ENCODE data around the gene ACOX1.

The ACOX1 gene

DNA sequence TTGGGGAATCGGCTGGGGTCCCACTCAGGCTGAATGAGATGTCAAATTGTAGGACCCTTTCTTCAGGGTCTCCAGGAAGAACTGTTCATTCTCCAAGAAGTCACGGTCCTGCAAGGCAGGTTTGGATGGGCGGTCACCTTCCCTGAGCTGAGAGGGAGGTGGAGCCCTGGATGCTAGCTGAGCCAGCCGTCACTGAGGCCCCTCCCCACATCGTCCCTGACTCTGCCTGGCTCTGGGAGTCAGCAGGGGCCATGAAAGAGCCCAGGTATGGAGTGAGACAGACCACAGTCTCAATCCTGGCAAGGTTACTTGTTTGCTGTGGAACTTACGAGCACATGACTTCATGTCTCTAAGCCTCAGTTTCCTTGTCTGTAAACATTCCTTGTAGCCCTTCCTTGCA, 68.3 kb downstream of the ACOX1 start:
- no peak for FAIRE-seq
- DNase-seq (ENCODE audit: low spot score): no peak

DNA sequence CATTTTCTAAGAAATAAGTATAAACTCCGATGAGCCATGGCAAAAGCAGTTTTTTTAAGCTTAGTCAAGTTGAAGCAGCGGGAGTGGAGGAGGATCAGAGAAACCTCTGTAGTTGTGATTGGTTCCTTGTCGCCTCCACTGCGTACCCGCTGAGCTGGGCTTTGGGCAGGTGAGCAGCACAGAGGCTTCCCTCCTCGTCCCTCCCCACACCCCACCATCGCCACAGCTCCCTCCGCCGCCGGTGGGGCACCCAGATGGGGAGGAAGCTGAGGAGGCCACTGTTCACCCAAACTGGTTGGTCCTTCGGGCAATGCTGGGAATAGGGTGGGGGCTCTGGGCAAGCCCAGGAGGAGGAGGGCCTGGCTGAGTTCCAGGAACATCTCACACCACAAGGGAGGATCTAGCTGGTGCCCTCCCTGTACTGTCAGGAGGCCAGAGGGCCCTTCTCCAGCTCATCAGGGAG, 69.1 kb downstream of the ACOX1 start:
- DNase-seq (ENCODE audit: low spot score) (no peak), FAIRE-seq (no peak)

DNA sequence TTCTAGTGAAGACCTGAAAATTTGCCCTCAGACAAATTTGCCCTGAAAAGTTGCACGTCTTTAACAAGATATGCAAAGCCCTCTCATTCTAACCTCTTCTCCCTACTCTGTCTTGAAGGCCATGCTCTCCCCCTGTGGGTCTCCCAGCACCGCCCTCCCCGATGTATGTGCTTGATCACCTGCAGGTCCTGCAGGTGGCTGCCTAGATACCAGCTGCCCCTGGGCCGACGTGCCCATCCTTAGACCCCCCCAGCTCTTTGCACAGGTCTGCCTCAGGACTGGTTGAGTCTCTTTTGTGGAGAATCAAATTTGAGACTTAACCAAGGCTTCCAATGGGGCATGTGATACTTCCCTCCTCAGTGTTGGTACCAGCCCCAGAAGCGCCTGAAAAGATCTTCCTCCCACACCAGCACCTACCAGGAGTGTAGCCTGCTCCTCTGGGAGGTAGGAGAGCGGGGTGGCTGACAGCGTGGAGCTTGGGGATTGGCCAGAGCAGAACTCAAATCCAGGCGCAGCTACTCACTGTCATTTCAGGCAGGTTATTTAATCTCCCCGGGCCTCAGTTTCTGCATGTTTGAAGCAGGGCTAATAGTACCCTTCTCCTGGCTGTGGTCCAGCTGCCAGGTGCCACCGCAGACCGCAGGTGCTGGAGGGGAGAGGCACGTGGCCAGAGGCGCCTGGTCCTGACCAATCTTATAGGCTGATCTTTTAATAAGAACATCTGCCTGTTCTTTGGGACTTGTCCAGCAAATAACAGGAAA, 69.7 kb downstream of the ACOX1 start:
- FAIRE-seq (no peak), DNase-seq (ENCODE audit: low spot score) (no peak)

DNA sequence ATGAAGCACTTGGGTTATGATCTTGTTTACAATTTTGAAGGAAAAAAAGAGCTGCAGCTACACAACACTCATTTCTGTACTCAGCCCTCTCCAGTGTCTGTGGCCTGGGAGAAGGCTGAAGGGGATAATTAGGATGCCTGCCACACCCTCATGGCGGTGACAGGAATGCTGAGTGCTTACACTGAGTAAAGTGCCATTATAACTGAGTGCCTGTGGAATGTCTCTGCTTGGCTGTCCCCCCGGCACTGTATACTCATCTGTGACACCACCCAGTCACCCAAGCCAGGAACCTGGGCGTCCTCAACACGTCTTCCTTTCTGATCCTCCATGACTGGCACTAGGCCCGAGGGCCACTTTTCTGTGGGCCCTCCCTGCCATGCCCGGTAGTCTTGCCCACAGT, 70.8 kb downstream of the ACOX1 start:
- FAIRE-seq: no peak
- no peak for DNase-seq (ENCODE audit: low spot score)

DNA sequence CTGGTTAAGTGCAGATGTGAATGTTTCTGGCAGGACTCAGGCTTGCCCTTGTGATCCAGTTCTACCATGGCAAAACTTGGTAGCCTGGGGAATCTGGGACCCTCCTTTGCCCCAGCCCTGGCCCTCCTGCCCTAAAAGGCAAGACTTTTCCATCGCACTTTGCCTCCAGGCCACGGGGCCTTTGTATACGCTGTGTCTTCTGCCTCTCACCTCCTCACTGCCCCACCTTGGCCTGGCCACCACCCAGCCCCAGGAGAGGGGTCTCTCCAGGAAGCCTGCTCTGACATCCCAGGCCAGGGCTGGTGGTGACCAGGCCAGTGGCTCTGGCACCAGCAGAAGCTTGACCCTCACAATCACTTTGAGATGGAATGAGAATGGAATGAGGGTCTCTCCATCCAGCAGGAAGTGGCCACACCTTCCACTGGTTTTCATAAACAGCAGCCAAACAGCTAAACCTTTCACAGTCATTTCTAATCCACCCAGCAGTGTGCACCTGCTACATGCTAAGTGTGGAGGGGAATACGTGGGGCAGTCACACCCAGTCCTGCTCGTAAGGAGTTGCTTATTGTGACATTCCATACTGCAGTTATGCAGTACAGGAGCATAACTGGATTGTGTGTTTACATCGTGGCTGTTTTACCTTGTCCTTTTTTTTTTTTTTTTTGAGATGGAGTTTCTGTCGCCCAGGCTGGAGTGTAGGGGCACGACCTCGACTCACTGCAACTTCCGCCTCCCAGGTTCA, 72.7 kb downstream of the ACOX1 start:
- FAIRE-seq (peak; percentile 44), DNase-seq (ENCODE audit: low spot score) (no peak)

DNA sequence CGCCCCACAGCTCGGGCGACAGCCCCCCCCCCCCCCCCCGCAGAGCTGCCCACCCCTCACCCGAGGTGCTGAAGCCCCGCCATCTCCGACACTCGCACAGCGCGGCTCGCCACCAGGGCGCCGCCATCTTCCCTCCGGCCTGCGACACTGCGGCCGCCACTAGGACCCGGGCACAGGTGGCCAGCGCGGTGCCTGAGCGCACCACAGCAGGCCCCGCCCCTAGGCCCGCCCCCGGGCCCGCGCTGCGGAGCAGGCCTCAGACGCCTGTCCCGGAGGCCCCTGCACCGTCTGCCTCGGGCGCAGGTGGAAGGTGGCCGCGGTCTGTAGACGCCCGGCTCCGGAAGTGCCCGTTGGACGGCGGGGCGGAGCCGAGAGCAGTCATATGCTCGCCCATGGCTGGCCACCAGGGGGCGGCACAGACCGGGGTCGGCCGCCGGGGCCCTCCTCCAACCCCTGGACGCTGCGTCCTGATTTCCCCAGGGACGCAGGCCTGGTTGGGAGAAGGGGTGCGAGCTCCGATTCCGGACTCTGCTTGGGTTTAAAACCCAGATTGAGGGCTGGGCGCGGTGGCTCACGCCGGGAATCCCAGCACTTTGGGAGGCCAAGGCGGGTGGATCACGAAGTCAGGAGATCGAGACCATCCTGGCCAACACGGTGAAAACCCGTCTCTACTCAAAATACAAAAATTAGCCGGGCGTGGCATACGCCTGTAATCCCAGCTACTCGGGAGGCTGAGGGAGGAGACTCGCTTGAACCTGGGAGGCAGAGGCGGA, 74.0 kb downstream of the ACOX1 start, which contains the start of gene MRPL38:
MRPL38 (minus strand) TSS at position 136 of the 773 bp plus-strand sequence; CDS start at position 127, 9 bp downstream.
- FAIRE-seq (peak; percentile 92), DNase-seq (ENCODE audit: low spot score) (peak; percentile 100)

DNA sequence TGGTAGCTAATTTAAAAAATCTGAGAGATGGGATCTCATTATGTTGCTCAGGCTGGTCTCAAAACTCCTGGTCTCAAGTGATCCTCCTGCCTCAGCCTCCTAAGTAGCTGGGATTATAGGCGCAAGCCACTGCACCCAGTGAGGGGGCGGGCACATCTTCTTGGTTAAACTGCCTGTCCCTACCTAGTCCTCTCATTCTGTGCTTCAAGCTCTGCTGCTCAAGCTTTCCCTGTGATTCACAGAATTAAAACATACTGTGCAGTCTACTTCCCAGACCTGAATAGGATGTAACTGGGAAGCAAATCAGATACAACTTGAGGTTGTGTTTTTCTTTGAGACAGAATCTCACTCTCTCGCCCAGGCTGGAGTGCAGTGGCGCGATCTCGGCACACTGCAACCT, 76.6 kb downstream of the ACOX1 start:
- FAIRE-seq (no peak), DNase-seq (ENCODE audit: low spot score) (no peak)

DNA sequence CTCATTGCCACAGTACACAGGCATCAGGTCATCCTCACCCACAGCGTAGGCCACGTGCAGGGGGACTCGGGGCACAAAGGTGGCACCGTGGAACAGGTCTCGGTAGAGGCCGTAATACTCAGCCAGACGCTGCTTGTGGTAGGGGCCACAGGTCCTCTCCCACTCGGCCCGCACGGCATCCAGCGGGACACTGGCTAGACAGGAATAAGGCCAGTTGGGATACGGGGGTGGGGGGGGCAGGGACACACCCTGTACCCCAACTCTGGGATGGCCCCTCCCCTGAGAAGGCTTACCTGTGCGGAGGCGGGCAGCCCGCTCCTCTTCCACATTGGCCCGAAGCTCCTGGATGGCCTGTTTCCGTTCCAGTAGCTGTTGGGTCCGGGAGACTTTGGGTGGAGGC, 77.2 kb downstream of the ACOX1 start:
- DNase-seq (ENCODE audit: low spot score) (no peak), FAIRE-seq (peak; percentile 52)

DNA sequence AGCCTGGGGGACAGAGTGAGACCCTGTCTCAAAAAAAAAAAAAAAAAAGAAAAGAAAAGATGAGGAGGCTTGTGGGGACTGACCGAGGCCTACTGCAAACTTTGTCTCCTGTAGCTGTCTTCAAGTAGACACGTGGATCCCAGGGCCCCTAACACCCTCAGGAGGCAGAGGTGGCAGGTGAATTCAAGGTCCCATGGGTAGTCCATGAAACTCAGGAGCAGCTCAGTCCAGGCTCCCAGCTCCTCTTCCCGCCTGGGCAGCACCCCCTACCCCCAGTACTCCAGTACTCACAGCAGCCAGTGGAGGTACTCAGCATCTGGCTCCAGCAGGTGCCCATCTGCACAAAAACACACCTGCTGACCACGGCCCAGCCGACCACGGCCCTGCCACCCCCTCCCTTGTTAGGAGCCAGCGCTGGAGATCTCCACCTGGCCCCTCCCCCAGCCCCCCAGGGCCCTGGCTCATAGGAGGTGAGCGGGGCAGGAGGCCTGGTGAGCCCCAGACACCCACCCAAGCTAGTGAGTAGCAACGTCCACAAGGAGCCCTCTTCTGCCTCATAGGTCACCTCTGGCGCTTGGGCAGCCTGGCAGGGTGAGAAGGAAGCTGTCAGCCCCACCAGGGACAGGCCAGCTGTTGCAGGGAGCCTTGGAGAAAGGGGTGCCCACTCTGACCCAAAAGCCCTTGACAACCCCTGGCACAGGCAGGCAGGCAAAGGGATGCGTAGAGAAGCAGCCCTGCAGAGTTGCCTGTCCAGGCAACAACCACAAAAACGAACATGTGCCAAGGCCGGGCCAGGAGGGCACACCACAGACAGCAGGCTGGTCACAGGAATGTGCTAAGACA, 78.1 kb downstream of the ACOX1 start:
- DNase-seq (ENCODE audit: low spot score) (no peak), FAIRE-seq (no peak)

DNA sequence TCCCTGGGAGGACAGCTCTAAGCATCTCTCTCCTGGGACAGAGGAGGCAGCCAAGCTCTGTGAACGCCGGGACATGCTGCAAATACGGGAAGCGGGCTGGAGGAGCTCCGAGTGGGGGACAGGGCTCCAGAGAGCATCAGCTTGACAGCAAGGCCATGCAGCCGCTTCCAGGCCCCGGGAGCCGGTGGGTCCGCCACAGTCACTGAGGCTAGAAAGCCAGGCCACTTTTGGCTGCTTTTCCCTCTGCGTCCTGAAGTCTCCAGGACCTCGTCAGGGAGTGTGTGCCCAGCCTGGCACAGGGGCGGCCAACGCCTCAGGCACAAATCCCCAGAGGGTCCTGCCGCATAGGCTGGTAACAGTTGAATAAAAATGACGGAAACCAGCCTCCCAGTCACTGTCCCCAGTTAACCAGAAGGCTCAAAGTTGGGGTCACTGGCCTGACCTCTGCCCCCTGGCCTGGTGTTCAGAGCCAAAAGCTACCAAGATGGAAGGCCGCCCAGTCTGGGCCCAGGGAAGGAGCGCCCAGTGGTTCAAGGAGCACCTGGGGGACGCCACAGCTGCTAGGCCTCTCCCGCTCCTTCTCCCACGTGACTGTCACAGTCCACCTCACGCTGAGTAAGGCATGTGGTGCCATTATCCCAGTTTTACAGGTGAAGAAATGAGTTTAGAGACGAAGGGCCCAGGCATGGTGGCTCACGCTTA, 79.0 kb downstream of the ACOX1 start:
- DNase-seq (ENCODE audit: low spot score): no peak
- no peak for FAIRE-seq

DNA sequence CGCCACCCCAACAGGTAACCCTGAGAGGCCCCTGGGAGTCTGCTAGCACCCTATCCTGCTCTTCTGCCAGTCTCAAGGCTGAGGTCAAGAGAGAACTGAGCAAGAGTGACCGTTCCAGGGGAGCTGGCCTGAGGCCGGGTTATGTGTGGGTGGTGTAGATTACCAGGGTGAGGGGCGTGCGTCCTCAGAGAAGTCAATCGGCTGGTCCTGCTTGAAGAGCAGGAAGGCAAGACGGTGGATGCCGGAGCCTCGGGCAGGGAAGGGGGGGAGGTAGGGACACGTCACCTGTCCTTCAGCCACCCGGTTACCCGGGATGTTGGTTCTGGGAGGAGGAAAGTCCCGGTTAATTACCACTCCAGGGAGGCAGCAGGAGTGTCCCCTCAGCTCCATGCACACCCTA, 79.6 kb downstream of the ACOX1 start:
- DNase-seq (ENCODE audit: low spot score) (no peak), FAIRE-seq (no peak)

DNA sequence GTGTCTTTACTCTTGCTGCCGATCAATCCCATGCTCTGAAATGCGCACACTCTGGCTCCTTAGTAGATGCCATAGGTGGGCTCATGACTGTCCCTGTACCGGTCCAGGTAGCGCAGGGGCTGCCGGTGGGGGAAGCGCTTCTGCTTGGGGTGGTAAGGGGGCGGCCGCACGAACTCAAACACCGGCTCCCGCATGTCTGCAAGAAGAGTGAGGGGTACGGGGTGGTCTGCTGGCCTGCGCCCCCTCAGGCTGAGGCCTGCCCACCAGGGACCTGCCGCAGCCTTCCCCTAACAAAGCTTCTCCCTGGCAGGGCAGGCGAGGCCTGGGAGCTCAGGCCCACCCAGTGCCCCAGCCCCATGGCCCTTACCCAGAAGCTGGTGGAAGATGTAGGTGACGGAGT, 80.2 kb downstream of the ACOX1 start:
- no peak for FAIRE-seq
- no peak for DNase-seq (ENCODE audit: low spot score)

DNA sequence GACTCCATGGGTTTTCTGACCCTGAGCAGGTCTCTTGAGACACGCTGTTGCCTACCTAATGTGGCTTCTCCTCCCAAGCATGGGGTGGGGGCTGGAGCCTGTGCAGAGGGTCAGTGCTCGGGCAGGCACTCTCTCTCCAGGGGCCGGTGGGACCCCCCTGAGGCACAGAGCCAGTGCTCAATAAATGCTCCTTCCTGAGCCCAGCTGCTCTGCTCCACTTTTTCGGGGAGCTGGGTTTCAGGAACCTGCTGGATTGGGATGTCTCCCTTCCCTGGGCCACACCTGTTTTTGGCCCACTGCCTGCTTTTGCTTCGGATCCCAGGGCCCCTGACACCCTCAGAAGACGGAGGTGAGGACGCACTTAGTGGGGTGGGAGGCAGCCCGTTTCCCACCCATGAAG, 80.9 kb downstream of the ACOX1 start:
- DNase-seq (ENCODE audit: low spot score) (no peak), FAIRE-seq (no peak)

DNA sequence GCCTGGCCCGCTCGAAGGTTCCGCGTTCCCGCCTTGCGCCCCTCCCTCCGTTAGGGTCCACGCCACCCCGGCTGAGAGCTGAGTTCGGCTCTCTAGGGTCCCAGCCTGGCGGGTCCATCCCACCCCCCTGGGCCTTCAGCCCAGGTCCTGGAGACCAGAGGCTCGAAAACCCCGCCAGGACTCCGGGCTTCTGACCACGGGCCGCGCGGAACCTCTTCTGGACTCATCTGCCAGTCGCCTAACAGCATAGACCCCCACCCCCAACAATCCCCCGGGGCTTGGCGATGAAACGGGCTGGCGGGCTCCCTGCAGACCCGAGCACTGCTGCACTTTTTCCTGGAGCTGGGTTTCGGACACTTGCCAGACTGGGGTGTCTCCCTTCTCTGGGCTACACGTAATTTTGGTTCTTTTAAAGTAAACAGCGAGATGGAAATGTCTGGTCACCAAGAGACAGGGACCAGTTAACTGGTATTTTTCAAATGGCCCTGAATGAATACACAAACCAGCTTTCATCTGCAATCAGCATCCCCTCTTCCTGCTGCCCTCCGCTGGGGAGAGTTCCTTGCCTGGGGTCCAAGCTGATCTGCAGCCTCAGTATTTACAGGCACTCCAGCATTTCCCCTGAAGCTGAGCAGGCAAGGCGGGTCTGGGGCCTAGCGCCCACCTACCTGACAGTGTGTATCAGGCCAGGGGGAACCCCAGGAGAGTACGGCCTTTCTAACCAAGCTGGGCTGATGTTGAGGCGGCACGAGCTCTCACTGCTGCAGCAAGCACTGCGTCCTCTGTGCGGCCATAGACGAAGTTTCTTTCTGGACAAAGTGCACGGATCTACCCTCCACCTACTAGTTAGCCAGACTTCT, 81.6 kb downstream of the ACOX1 start:
- FAIRE-seq (peak; percentile 42), DNase-seq (ENCODE audit: low spot score) (no peak)

DNA sequence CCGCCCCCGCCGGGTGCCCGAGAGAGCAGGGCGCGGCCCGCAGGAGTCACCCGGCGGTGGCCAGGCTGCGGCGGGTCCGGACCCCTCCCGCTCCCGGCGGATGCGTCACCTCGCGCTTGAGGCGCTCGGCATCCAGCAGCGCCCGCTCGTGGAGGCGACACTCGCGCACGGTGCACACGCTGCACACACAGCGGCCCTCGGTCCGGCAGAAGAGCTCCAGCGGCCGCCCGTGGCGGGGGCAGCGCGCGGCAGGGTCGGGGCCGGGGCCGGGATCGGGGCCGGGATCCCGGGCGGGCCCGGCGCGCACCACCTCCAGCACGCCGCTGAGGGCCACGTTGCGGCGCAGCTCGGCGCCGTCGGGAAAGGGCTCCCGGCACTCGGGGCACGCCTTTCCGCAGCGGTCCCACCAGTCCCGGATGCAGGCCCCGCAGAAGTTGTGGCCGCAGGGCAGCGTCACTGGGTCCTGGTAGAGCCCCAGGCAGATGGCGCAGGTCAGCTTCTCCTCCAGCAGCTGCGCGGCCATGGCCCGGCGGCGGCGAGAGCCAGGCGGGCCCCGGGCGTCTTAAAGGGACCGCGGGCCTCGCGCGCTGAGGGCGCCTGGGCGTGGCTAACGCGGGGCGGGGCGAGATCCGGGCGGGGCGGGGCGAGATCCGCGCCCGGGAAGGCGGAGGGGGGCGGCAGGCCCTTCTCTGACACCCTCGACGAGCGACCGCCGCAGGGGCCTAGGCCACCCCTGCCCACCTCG, 82.4 kb downstream of the ACOX1 start, which contains the start of gene TRIM65:
TRIM65 (minus strand) TSS at position 537 of the 745 bp plus-strand sequence; CDS start at position 523, 14 bp downstream.
- DNase-seq (ENCODE audit: low spot score): peak; percentile 94
- FAIRE-seq: peak; percentile 98

DNA sequence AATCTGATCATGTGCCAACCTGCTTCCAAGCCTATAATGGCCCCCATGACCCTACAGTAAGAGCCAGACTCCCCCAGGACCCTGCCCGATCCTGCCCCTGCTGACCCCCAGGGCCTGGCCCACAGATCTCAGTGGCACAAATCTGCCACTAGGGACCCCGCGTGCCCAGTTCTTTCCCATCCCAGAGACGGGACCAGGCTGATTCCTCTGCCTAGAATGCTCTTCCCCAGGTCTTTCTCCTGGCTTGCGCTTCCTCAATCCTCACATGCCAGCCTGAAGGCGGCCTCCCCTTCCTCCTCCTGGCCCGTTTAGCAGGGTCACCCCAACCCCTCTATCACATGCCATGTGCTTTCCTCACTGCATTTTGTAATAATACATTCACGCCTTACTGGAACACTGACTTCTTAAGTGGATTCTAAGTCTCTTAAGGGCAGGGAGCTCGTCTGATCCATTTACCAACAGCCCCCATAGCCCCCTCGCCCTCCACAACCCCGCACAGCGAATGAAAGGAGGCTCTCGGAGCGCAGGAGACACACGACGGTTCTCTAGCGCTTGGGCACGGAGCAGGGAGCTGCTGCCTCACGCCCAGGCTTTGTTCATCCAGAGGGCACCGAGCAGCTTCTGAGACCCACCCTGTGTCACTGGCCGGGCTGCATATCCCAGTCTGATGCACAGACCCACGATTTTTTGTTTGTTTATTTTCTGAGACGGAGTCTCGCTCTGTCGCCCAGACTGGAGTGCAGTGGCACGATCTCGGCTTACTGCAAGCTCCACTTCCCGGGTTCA, 83.4 kb downstream of the ACOX1 start:
- DNase-seq (ENCODE audit: low spot score) (peak; percentile 74), FAIRE-seq (peak; percentile 89)

DNA sequence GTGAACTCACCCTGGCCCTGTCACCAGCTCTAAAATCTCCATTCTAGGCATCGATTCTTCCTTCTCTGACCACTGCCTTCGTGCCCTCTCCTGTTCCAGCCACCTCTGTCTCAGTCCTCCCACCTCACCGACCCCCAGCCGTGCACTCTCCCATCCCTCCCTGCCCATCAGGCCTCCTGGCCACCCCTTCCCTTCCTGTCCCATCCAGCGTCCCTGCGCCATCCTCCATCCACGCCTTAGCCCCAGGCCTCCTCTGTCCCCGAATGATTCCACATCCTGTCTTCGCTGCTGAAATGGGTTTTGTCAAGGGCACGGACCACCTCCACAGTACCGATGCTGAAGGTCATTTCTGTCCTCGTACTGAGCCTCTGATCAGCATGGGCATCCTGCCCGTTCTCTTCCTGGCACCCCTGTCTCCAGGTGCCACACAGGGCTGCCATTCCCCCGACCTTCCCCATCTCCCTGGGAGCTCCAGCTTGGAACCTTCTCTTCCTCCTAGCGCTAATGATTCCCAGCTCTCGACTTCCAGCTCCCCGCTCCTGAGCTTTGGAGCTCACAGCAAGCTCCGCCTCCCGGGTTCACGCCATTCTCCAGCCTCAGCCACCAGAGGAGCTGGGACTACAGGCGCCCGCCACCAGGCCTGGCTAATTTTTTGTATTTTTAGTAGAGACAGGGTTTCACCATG, 84.8 kb downstream of the ACOX1 start:
- peak; percentile 80 for FAIRE-seq
- DNase-seq (ENCODE audit: low spot score): no peak

Measured in urothelium cell line (cell line).